ENCODE results near the gene CTSC. TPM values are rescaled to one million over a fixed set of nuclear protein-coding genes. Genes with fewer than 3 reads are reported as not detected.

CTSC gene
- total and polyA plus RNA-seq, 12 donors, result 6.3 to 161 (median 15.1) TPM

DNA sequence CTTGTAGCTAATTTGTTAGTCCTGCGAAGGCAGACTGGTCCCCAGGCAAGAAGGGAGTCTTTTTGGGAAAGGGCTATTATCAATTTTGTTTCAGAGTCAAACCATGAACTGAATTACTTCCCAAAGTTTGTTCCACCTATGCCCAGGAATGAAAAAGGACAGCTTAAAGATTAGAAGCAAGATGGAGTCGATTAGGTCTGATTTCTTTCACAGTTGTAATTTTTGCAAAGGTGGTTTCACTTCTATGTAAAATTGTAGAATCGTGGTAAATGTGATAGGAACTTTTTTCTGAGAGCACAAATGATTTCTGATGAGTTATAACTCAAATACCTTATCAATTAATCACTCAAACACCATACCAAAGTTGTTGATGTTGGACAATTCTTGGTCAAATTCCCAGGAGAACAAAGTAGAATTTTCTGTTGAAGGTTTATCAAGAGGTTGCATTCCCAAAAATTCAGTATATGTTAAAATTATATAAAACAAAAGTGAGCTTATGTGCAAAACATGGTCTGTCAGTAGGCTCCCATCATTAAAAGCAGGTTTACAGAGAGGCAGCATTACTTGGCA, 2.9 kb upstream of the CTSC start:
- no peaks in the 10 kb centered on the region for H3K36me3 ChIP-seq
- H3K9me3 ChIP-seq, result no peaks in the 10 kb centered on the region
- no peak overlapping the region for H3K27ac ChIP-seq
- no peak overlapping the region for H3K4me3 ChIP-seq
- TF ChIP-seq, protein P1, sequence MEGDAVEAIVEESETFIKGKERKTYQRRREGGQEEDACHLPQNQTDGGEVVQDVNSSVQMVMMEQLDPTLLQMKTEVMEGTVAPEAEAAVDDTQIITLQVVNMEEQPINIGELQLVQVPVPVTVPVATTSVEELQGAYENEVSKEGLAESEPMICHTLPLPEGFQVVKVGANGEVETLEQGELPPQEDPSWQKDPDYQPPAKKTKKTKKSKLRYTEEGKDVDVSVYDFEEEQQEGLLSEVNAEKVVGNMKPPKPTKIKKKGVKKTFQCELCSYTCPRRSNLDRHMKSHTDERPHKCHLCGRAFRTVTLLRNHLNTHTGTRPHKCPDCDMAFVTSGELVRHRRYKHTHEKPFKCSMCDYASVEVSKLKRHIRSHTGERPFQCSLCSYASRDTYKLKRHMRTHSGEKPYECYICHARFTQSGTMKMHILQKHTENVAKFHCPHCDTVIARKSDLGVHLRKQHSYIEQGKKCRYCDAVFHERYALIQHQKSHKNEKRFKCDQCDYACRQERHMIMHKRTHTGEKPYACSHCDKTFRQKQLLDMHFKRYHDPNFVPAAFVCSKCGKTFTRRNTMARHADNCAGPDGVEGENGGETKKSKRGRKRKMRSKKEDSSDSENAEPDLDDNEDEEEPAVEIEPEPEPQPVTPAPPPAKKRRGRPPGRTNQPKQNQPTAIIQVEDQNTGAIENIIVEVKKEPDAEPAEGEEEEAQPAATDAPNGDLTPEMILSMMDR (IDR thresholded peaks at IDR 0.05), result no peak
- no peaks in the 10 kb centered on the region for H3K27me3 ChIP-seq
- peaks cover 0 to 37% (median 5%) of the 10 kb centered on the region in 9 donors for H3K4me1 ChIP-seq
- WGBS, 2 donors, result 83 to 91% methylated on average over 3 of the region's 3 CpGs
- ATAC-seq (no peak), DNase-seq (no peak)
- intact Hi-C loops (cut with DNase I), result no loop called here

DNA sequence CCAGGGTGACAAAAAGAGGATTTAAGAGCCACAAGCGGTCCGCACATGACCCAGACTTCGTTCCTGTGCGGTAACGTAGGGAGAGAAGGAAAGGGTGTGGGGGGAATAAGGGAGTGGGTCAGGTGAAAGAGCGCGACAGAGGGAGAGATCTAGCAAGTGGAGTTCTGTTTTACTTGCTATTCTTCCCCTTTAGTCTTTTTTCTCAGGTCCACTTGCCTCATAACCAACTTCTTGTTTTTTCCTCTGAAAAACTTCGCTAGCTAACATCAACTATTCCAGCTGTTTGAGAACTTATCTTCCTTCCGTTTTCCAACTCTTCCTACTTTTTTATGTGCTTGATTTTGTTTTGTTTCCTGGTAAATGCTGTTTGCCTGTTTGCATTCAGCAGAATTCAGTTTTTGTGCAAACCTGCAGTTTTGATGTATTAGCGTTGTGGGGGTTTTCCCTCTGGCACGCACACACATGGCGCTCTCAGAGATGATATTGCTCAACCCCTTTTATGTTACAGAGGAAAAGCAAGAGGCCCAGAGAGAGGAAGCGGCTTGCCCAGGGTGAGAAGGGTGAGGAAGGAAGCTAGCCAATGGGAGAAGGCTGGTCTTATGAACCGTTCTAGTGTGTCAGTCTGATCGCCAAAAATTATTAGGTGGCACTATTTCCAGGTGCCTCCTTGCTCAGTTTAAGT, 592 bp upstream of the CTSC start:
- no peaks in the 10 kb centered on the region for H3K27me3 ChIP-seq
- peak overlapping the region; percentile 18 to 87 (median 66) for H3K4me3 ChIP-seq
- ATAC-seq, result peak; percentile 60 to 81 (median 74)
- TF ChIP-seq, protein P1 (IDR thresholded peaks at IDR 0.05), result no peak
- H3K9me3 ChIP-seq, result no peaks in the 10 kb centered on the region
- H3K36me3 ChIP-seq, result peaks cover 0 to 22% (median 0%) of the 10 kb centered on the region in 9 donors
- WGBS, 2 donors, result 3% methylated on average over 15 of the region's 15 CpGs
- H3K27ac ChIP-seq, result peak overlapping the region in 8 of 10 donors; percentile 63 to 92 (median 76)
- peak; percentile 14 to 30 for DNase-seq
- peaks cover 0 to 52% (median 5%) of the 10 kb centered on the region in 9 donors for H3K4me1 ChIP-seq
- intact Hi-C loops (cut with DNase I), result loop anchor here in 3 of 10 donors (2.0 to 5.0 kb wide), 3 partner anchors 64 to 84 kb away; no protein-coding TSS in a partner anchor

DNA sequence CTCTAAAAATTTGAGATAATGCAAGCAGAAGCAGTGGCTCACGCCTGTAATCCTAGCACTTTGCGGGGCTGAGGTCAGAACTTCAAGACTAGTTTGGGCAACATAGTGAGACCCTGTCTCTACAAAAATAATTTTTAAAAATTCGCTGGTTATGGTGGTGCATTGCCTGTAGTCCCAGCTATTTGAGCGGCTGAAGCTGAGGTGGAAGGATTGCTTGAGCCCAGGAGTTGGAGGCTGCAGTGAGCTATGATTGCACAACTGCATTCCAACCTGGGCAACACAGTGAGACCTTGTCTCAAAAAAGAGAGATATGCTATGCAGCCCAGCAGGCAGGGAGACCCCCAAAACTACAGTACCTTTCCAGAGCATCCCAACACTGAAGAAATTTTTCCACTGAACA, 2.3 kb downstream of the CTSC start:
- no peak for DNase-seq
- intact Hi-C loops (cut with DNase I), result loop anchor here in 2 of 10 donors (5.0 kb wide), 2 partner anchors 67 to 87 kb away; no protein-coding TSS in a partner anchor
- WGBS, 2 donors, result 84 to 88% methylated on average over 4 of the region's 4 CpGs
- TF ChIP-seq, protein P1 (IDR thresholded peaks at IDR 0.05), result no peak
- Histone ChIP-seq H3K9me3 (no peaks in the 10 kb centered on the region), H3K36me3 (peaks cover 0 to 50% (median 0%) of the 10 kb centered on the region in 9 donors), H3K4me1 (peaks cover 0 to 69% (median 5%) of the 10 kb centered on the region in 9 donors), H3K27me3 (no peaks in the 10 kb centered on the region), H3K27ac (peak overlapping the region in 1 of 10 donors; percentile 92), H3K4me3 (peak overlapping the region in 6 of 10 donors; percentile 8 to 77 (median 40))
- no peak for ATAC-seq

DNA sequence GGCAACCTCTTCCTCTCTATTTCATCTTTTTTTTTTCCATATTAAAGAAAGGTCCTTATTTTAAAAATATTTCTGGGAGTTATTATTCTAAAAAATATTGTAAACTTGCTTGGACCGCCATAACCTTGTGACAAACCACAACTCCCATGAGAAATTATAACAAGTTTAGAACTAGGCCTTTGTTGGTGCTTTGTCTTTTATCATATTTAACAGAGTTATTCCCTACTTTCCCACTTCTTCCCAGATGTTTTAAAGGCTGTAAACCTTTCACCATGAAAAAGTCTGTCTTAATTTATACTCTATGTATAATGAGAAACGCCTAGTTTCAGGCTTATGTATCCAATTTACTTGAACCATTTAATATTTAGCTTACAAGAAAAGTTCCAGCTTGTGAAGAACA, 3.7 kb downstream of the CTSC start:
- Histone ChIP-seq H3K4me3 (peak overlapping the region in 1 of 10 donors; percentile 68), H3K27ac (peak overlapping the region in 1 of 10 donors; percentile 42), H3K9me3 (no peaks in the 10 kb centered on the region), H3K27me3 (no peaks in the 10 kb centered on the region), H3K36me3 (peaks cover 0 to 64% (median 0%) of the 10 kb centered on the region in 9 donors), H3K4me1 (peaks cover 0 to 74% (median 5%) of the 10 kb centered on the region in 9 donors)
- DNase-seq (no peak), ATAC-seq (no peak)
- TF ChIP-seq, protein P1 (IDR thresholded peaks at IDR 0.05), result no peak
- intact Hi-C loops (cut with DNase I), result no loop called here
- 92 to 94% methylated on average over 2 of the region's 2 CpGs for WGBS, 2 donors

Measured in heart right ventricle (tissue), 16 donors.